ENCODE measurements around the gene JPH2. TPM values are rescaled to one million over a fixed set of nuclear protein-coding genes. Genes with fewer than 3 reads are reported as not detected.

The JPH2 gene
- total RNA-seq, result 0.33 and 1.9 TPM in 2 replicates

GRCh38 chr20:44187054-44187771, at the start of gene JPH2:
JPH2 (minus strand) TSS chr20:44187188; CDS start chr20:44186705, 483 bp downstream.

GRCh38 chr20:44210406-44211176, 23.6 kb upstream of the JPH2 start, which contains the start of gene OSER1:
OSER1 (minus strand) TSS chr20:44210771; CDS start chr20:44206957, 3,814 bp downstream.

Other genes starting within 250 kb of the JPH2 start
- 18.3 and 23.3 TPM in 2 replicates for gene OSER1, start 23.6 kb upstream of the JPH2 start, total RNA-seq
- gene GDAP1L1, start 60.1 kb upstream of the JPH2 start, total RNA-seq, result not detected in 2 replicates
- 4.7 and 5.8 TPM in 2 replicates for gene FITM2, start 124.0 kb upstream of the JPH2 start, total RNA-seq
- not detected in 2 replicates for gene R3HDML, start 149.9 kb upstream of the JPH2 start, total RNA-seq
- not detected in 2 replicates for gene HNF4A, start 168.5 kb upstream of the JPH2 start, total RNA-seq

All from mesangial cell (primary cell).